Measurements from ENCODE around the gene HIF3A.

- no peak for TF ChIP-seq POLR2AphosphoS5 (IDR thresholded peaks at IDR 0.05)
- no peak for TF ChIP-seq CTCF (IDR thresholded peaks at IDR 0.05)
Observed at GRCh38 chr19:46256855-46257254, 40.0 kb upstream of the HIF3A start.
